HepG2 (cell line): ENCODE measurements around the gene GNAL. TPM values are rescaled to one million over a fixed set of nuclear protein-coding genes. Genes with fewer than 3 reads are reported as not detected.

ENCODE experiments used
- CHD2 ChIP-seq: IDR thresholded peaks from 2 replicates; pipeline ENCODE4 v1.6.1; 2011; ENCODE audit warnings: low read depth, low read length, improper control_type of control experiment
- E2F5 ChIP-seq: sonication (generic); formaldehyde crosslinking; conservative IDR thresholded peaks from 2 replicates; pipeline ENCODE4 v1.4.0; 2020; ENCODE audit warnings: missing genetic modification reagents
- HDAC2 ChIP-seq: sonication (generic); formaldehyde crosslinking; IDR thresholded peaks from 2 replicates; pipeline ENCODE4 v1.4.0; 2020; ENCODE audit warnings: missing genetic modification reagents
- HMG20A ChIP-seq: IDR thresholded peaks from 2 replicates; pipeline ENCODE4 v1.6.1; 2016; ENCODE audit warnings: borderline replicate concordance
- IKZF4 ChIP-seq: sonication (generic); formaldehyde crosslinking; IDR thresholded peaks from 2 replicates; pipeline ENCODE4 v1.5.1; 2020; ENCODE audit warnings: borderline replicate concordance, mild to moderate bottlenecking, low read depth, missing genetic modification reagents; ENCODE audit errors: not compliant biosample characterization
- ISL2 ChIP-seq: sonication (generic); formaldehyde crosslinking; IDR thresholded peaks from 2 replicates; pipeline ENCODE4 v1.5.0; 2020; ENCODE audit warnings: missing genetic modification reagents
- KDM4B ChIP-seq: sonication (generic); formaldehyde crosslinking; IDR thresholded peaks from 2 replicates; pipeline ENCODE4 v1.4.0; 2020; ENCODE audit warnings: missing genetic modification reagents
- MEF2D ChIP-seq: sonication (generic); formaldehyde crosslinking; IDR thresholded peaks from 2 replicates; pipeline ENCODE4 v1.5.1; 2020; ENCODE audit warnings: mild to moderate bottlenecking, missing genetic modification reagents
- MIER2 ChIP-seq: IDR thresholded peaks from 2 replicates; pipeline ENCODE4 v1.6.1; 2016; ENCODE audit warnings: missing biosample characterization, missing genetic modification reagents
- MTA1 ChIP-seq: sonication (generic); formaldehyde crosslinking; IDR thresholded peaks from 2 replicates; pipeline ENCODE4 v1.4.0; 2020; ENCODE audit warnings: missing genetic modification reagents, mild to moderate bottlenecking, borderline replicate concordance
- NAIF1 ChIP-seq: sonication (generic); formaldehyde crosslinking; IDR thresholded peaks from 2 replicates; pipeline ENCODE4 v1.5.0; 2020; ENCODE audit warnings: mild to moderate bottlenecking, missing genetic modification reagents, borderline replicate concordance
- NFATC3 ChIP-seq: sonication (generic); formaldehyde crosslinking; IDR thresholded peaks from 2 replicates; pipeline ENCODE4 v1.5.1; 2020; ENCODE audit warnings: mild to moderate bottlenecking, missing genetic modification reagents
- PLRG1 ChIP-seq: fragments of 450-650 bp; conservative IDR thresholded peaks from 2 replicates; pipeline ENCODE4 v1.6.1; 2016
- PTBP1 ChIP-seq: fragments of 200-400 bp; formaldehyde crosslinking; IDR thresholded peaks from 2 replicates; pipeline ENCODE4 v1.6.1; 2018; ENCODE audit warnings: low read length, low read depth; ENCODE audit not compliant: poor library complexity, severe bottlenecking
- RAD51 ChIP-seq: fragments of 450-650 bp; IDR thresholded peaks from 2 replicates; pipeline ENCODE4 v1.6.1; 2016; ENCODE audit warnings: borderline replicate concordance
- SALL2 ChIP-seq: sonication (generic); formaldehyde crosslinking; IDR thresholded peaks from 2 replicates; pipeline ENCODE4 v1.8.1; 2023; ENCODE audit warnings: mild to moderate bottlenecking, missing genetic modification reagents, inconsistent platforms
- SP4 ChIP-seq: sonication (generic); formaldehyde crosslinking; IDR thresholded peaks from 2 replicates; pipeline ENCODE4 v1.8.1; 2023; ENCODE audit warnings: mild to moderate bottlenecking, missing genetic modification reagents
- THAP11 ChIP-seq: IDR thresholded peaks from 2 replicates; pipeline ENCODE4 v1.6.1; 2016; ENCODE audit warnings: missing biosample characterization, missing genetic modification reagents
- ZBTB38 ChIP-seq: sonication (generic); formaldehyde crosslinking; IDR thresholded peaks from 2 replicates; pipeline ENCODE4 v1.5.1; 2020; ENCODE audit warnings: mild to moderate bottlenecking, missing genetic modification reagents
- ZNF230 ChIP-seq: sonication (generic); formaldehyde crosslinking; IDR thresholded peaks from 2 replicates; pipeline ENCODE4 v1.4.0; 2020; ENCODE audit warnings: mild to moderate bottlenecking, missing genetic modification reagents
- ZNF296 ChIP-seq: sonication (generic); formaldehyde crosslinking; conservative IDR thresholded peaks from 2 replicates; pipeline ENCODE4 v1.5.0; 2020; ENCODE audit warnings: mild to moderate bottlenecking, missing genetic modification reagents
- ZNF335 ChIP-seq: sonication (generic); formaldehyde crosslinking; IDR thresholded peaks from 2 replicates; pipeline ENCODE4 v1.4.0; 2020; ENCODE audit warnings: missing genetic modification reagents
- ZNF34 ChIP-seq: sonication (generic); formaldehyde crosslinking; IDR thresholded peaks from 2 replicates; pipeline ENCODE4 v1.4.0; 2020; ENCODE audit warnings: mild to moderate bottlenecking, missing genetic modification reagents, borderline replicate concordance
- ZNF343 ChIP-seq: sonication (generic); formaldehyde crosslinking; IDR thresholded peaks from 2 replicates; pipeline ENCODE4 v1.4.0; 2020; ENCODE audit warnings: mild to moderate bottlenecking, missing genetic modification reagents
- ZNF572 ChIP-seq: sonication (generic); formaldehyde crosslinking; IDR thresholded peaks from 2 replicates; pipeline ENCODE4 v1.5.1; 2020; ENCODE audit warnings: mild to moderate bottlenecking, missing genetic modification reagents
- ZNF644 ChIP-seq: IDR thresholded peaks from 2 replicates; pipeline ENCODE4 v1.6.1; 2016; ENCODE audit warnings: low read depth
- ZNF792 ChIP-seq: IDR thresholded peaks from 2 replicates; pipeline ENCODE4 v1.6.1; 2016
- ZNF83 ChIP-seq: sonication (generic); formaldehyde crosslinking; IDR thresholded peaks from 2 replicates; pipeline ENCODE4 v1.4.0; 2020; ENCODE audit warnings: missing genetic modification reagents, mild to moderate bottlenecking, borderline replicate concordance
- polyA plus RNA-seq, 8 experiments: library from polyadenylated mRNA; depleted of rRNA in 3 of 8; stranded (reverse) in 7 of 8; unstranded in 1 of 8; fragments of >200 nt; fragmentation: Illumina TruSeq in 4 of 8; extraction: Trizol in 4 of 8; gene quantifications; 2 replicates each; pipeline versions ENCODE4 v1.2.1 to v1.2.3, GENCODE V29; 2011 to 2016; ENCODE audit warnings: low read depth in 4 of 8, missing spikeins in 1 of 8, mixed read lengths in 1 of 8; ENCODE audit not compliant: insufficient read depth in 1 of 8
- total RNA-seq, 5 experiments: library from RNA; depleted of rRNA; stranded (reverse); fragments of >200 nt; fragmentation: Illumina TruSeq; extraction: Trizol; gene quantifications; 2 replicates each; pipeline ENCODE4 v1.2.3, GENCODE V29; 2016; ENCODE audit warnings: low read depth in 1 of 5
- TF ChIP-seq, protein P1 (sequence below): IDR thresholded peaks from 2 replicates; pipeline ENCODE4 v1.6.1; 2016; ENCODE audit warnings: missing compliant biosample characterization, missing genetic modification reagents, borderline replicate concordance
- TF ChIP-seq, protein P2 (sequence below): sonication (generic); formaldehyde crosslinking; conservative IDR thresholded peaks from 2 replicates; pipeline ENCODE4 v1.8.0; 2022; ENCODE audit warnings: mild to moderate bottlenecking, moderate library complexity, missing genetic modification reagents

The GNAL gene
- total and polyA plus RNA-seq, 2 of the 13 experiments (the other 11 are each of a cell fraction or from before 2014, with no cell fraction given) = 0.87 to 1.4 TPM

DNA sequence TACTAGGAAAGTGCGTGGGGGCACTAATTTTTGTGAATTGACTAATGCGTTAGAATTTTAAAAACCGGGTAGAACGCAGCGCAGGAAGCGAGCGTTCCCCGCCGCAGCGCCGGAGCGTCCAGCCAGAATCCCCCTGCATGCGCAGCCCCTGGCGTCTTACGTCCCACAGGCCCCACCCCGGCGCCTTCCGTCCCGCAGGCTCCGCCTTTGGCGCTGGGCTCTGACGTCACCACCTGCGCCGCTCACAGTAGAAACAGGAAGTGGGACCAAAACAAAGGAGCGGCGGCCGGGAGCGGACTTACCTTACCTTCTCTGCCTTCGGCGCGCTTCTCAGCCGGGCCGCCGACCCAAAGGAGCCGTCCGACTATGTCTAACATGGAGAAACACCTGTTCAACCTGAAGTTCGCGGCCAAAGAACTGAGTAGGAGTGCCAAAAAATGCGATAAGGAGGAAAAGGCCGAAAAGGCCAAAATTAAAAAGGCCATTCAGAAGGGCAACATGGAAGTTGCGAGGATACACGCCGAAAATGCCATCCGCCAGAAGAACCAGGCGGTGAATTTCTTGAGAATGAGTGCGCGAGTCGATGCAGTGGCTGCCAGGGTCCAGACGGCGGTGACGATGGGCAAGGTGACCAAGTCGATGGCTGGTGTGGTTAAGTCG, 162.2 kb downstream of the GNAL start, which contains the start of gene CHMP1B (continued):
- TF ChIP-seq CHD2 = no peak
- TF ChIP-seq ZNF83 (CRISPR knock-in tag) = peak; percentile 60; the same call in 1 of the 2 replicates
- peak; percentile 94 for TF ChIP-seq SP4 (CRISPR knock-in tag)
- TF ChIP-seq, protein P1, sequence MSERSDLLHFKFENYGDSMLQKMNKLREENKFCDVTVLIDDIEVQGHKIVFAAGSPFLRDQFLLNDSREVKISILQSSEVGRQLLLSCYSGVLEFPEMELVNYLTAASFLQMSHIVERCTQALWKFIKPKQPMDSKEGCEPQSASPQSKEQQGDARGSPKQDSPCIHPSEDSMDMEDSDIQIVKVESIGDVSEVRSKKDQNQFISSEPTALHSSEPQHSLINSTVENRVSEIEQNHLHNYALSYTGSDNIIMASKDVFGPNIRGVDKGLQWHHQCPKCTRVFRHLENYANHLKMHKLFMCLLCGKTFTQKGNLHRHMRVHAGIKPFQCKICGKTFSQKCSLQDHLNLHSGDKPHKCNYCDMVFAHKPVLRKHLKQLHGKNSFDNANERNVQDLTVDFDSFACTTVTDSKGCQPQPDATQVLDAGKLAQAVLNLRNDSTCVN (CRISPR knock-in tag) = peak; percentile 67; the same call in 1 of the 2 replicates
- TF ChIP-seq ZNF572 (CRISPR knock-in tag) = no peak
- peak; percentile 92 for TF ChIP-seq THAP11
- no peak for TF ChIP-seq NAIF1 (CRISPR knock-in tag)
- TF ChIP-seq ZNF335 = no peak
- peak; percentile 79; the same call in 1 of the 2 replicates for TF ChIP-seq ZBTB38 (CRISPR knock-in tag)
- no peak for TF ChIP-seq PLRG1
- TF ChIP-seq ZNF296 = no peak
- TF ChIP-seq MEF2D (CRISPR knock-in tag) = peak; percentile 74; the same call in 1 of the 2 replicates
- TF ChIP-seq HDAC2 (CRISPR knock-in tag) = peak; percentile 91
- TF ChIP-seq IKZF4 = no peak
- no peak for TF ChIP-seq ZNF644
- no peak for TF ChIP-seq PTBP1
- no peak for TF ChIP-seq MTA1 (CRISPR knock-in tag)
- 0 out of 2 replicates have a peak, but pooled peaks have one; percentile 42 for TF ChIP-seq ZNF343 (CRISPR knock-in tag)
- TF ChIP-seq ZNF34 = peak; percentile 62; the same call in 1 of the 2 replicates
- TF ChIP-seq ZNF792 (CRISPR knock-in tag) = peak; percentile 67
- peak; percentile 43; the same call in 1 of the 2 replicates for TF ChIP-seq HMG20A
- TF ChIP-seq ZNF230 = no peak; the same call in 1 of the 2 replicates
- TF ChIP-seq SALL2 (CRISPR knock-in tag) = peak; percentile 85; the same call in 1 of the 2 replicates
- no peak for TF ChIP-seq RAD51
- TF ChIP-seq MIER2 (CRISPR knock-in tag) = 0 out of 2 replicates have a peak, but pooled peaks have one; percentile 25
- TF ChIP-seq, protein P2, sequence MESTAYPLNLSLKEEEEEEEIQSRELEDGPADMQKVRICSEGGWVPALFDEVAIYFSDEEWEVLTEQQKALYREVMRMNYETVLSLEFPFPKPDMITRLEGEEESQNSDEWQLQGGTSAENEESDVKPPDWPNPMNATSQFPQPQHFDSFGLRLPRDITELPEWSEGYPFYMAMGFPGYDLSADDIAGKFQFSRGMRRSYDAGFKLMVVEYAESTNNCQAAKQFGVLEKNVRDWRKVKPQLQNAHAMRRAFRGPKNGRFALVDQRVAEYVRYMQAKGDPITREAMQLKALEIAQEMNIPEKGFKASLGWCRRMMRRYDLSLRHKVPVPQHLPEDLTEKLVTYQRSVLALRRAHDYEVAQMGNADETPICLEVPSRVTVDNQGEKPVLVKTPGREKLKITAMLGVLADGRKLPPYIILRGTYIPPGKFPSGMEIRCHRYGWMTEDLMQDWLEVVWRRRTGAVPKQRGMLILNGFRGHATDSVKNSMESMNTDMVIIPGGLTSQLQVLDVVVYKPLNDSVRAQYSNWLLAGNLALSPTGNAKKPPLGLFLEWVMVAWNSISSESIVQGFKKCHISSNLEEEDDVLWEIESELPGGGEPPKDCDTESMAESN (CRISPR knock-in tag) = peak; percentile 53; the same call in 1 of the 2 replicates
- 0 out of 2 replicates have a peak, but pooled peaks have one; percentile 14 for TF ChIP-seq KDM4B
- no peak for TF ChIP-seq E2F5 (CRISPR knock-in tag)
- peak; percentile 63 for TF ChIP-seq ISL2 (CRISPR knock-in tag)
- no peak; the same call in 1 of the 2 replicates for TF ChIP-seq NFATC3
